Measurements from ENCODE around the gene TRPV6. TPM values are rescaled to one million over a fixed set of nuclear protein-coding genes. Genes with fewer than 3 reads are reported as not detected.

The TRPV6 gene
- total RNA-seq, 4 donors from 2014 or later: 0.14 to 2.9 TPM; not detected in 2

DNA sequence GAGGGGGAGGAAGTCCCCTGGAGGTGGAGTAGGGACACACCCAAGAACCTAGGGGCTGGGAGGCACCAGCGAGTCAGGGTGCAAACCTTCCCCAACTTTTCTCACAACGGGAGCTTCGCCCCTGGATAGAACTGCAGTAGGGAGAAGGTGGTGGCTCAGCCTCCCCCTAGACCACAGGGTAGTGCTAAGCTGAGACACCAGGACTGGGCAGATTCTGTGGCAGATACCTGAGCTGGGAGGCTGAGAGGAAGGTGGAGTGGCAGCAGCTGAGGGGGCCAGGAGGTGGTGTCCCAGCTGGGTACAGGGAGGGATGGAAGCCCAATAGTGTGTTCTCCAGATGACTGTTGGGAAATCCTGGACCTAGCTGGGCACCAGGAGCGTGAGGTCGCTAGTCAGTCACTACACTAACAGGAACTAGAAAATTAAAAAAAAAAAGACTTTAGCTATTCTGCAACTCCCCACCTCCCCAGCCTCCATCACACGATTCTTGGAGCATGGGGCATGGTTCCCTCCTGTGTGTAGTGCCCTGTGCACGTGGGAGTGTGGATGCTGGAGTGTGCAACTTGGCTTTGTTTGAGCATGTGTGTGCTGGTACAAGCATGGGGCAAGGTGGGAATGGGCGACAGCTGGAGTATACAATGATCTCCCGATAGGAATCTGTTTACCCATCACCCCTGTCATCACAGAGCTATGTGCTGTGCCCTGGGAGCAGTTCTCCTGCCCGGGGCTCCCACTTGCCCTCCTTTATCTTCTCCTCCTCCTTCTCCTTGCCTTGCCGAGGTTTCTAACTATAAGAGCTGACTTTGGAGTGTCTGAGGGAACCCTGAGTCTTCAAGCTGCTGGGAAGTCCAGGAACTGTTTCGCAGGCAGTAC is 8.8 kb upstream of the TRPV6 start:
- Histone ChIP-seq H3K36me3 (no peaks in the 10 kb centered on the region), H3K27ac (no peak overlapping the region), H3K4me3 (no peak overlapping the region), H3K4me1 (no peaks in the 10 kb centered on the region), H3K9me3 (no peaks in the 10 kb centered on the region), H3K27me3 (no peaks in the 10 kb centered on the region)
- intact Hi-C loops (cut with DNase I; ENCODE audit: low total_unique reads): no loop called here
- in situ Hi-C loops (cut with MboI; ENCODE audit: low pct_ligation_motif_present in 1 of 4, low pct_unique_long_range_greater_than_20kb in 1 of 4, low sequenced_read_pairs in 3 of 4): loop anchor here in 1 of 4 donors (25.0 kb wide), 1 partner anchor 318 kb away; the partner anchor contains the start of gene TAS2R40
- TF ChIP-seq POLR2AphosphoS5 (IDR thresholded peaks at IDR 0.05) (no peak), EP300 (IDR thresholded peaks at IDR 0.05; ENCODE audit: low read depth) (no peak), POLR2A (IDR thresholded peaks at IDR 0.05) (no peak)
- TF ChIP-seq, protein P1, sequence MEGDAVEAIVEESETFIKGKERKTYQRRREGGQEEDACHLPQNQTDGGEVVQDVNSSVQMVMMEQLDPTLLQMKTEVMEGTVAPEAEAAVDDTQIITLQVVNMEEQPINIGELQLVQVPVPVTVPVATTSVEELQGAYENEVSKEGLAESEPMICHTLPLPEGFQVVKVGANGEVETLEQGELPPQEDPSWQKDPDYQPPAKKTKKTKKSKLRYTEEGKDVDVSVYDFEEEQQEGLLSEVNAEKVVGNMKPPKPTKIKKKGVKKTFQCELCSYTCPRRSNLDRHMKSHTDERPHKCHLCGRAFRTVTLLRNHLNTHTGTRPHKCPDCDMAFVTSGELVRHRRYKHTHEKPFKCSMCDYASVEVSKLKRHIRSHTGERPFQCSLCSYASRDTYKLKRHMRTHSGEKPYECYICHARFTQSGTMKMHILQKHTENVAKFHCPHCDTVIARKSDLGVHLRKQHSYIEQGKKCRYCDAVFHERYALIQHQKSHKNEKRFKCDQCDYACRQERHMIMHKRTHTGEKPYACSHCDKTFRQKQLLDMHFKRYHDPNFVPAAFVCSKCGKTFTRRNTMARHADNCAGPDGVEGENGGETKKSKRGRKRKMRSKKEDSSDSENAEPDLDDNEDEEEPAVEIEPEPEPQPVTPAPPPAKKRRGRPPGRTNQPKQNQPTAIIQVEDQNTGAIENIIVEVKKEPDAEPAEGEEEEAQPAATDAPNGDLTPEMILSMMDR (IDR thresholded peaks at IDR 0.05): no peak
- WGBS, 2 donors (ENCODE audit: low coverage in 1 of 2): 65% methylated on average over 12 of the region's 12 CpGs; no CpG with 5 or more reads in 1 of the 2 donors
- DNase-seq: no peak

DNA sequence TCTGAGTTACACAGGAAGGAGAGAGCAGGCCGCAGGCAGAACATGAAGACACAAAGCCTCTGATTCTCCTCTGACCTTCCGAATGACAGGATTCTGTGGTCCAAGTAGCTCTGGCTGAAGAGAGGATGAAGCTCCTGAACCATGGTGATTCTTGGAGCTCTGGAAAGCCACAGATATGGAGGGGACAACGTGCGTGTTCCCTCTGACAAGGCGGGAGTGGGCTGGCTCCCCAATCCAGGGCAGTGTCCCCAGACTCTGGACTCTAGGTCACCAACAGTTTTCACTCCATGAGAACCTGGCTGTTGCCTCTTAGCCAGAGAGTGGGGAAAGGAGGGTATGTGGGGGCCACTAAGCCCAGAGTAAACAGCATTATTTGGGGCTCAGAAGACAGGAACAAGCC is 7.4 kb upstream of the TRPV6 start:
- in situ Hi-C loops (cut with MboI; ENCODE audit: low pct_ligation_motif_present in 1 of 4, low pct_unique_long_range_greater_than_20kb in 1 of 4, low sequenced_read_pairs in 3 of 4): loop anchor here in 1 of 4 donors (25.0 kb wide), 1 partner anchor 319 kb away; the partner anchor contains the start of gene TAS2R40
- no peaks in the 10 kb centered on the region for H3K27me3 ChIP-seq
- DNase-seq: no peak
- WGBS, 2 donors (ENCODE audit: low coverage in 1 of 2): 86% methylated on average over 5 of the region's 5 CpGs; no CpG with 5 or more reads in 1 of the 2 donors
- H3K9me3 ChIP-seq: no peaks in the 10 kb centered on the region
- H3K36me3 ChIP-seq: no peaks in the 10 kb centered on the region
- no peaks in the 10 kb centered on the region for H3K4me1 ChIP-seq
- intact Hi-C loops (cut with DNase I; ENCODE audit: low total_unique reads): no loop called here
- TF ChIP-seq EP300 (IDR thresholded peaks at IDR 0.05; ENCODE audit: low read depth) (no peak), POLR2A (IDR thresholded peaks at IDR 0.05) (no peak), POLR2AphosphoS5 (IDR thresholded peaks at IDR 0.05) (no peak)
- TF ChIP-seq, protein P1 (IDR thresholded peaks at IDR 0.05): no peak
- H3K4me3 ChIP-seq: no peak overlapping the region
- H3K27ac ChIP-seq: no peak overlapping the region

DNA sequence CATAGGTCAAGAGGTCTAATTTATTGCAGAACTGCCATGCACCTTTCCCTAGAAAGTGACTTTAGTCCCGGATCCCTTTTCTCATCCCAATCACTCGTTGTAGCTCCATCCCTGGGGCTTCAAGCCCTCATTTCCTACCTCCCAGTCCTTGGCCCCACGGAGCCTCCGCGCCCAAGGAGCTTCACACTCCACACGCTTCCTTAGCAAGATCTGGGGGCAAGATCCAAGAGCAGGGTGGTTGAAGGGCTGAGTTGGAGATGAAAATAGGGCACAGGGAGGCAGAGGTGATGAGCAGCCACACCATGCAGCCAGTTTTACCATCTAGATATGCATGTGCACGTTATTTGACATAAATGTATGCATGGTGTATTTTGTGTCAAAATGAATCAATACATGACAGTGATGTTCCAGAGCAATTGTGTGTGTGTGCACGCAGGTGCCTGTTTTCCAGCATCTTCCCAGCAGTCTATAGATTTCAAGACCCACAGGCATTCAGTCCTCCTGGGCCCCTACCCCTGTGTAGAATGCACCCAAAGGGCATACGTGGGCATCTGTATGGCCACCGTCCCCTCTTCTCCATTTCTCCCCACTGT is 6.0 kb upstream of the TRPV6 start:
- in situ Hi-C loops (cut with MboI; ENCODE audit: low pct_ligation_motif_present in 1 of 4, low pct_unique_long_range_greater_than_20kb in 1 of 4, low sequenced_read_pairs in 3 of 4): loop anchor here in 1 of 4 donors (25.0 kb wide), 1 partner anchor 321 kb away; the partner anchor contains the start of gene TAS2R40
- no peak for DNase-seq
- Histone ChIP-seq H3K36me3 (no peaks in the 10 kb centered on the region), H3K4me3 (no peak overlapping the region), H3K9me3 (no peaks in the 10 kb centered on the region), H3K27me3 (no peaks in the 10 kb centered on the region), H3K27ac (no peak overlapping the region), H3K4me1 (no peaks in the 10 kb centered on the region)
- 23 to 84% methylated on average over 2 to 10 of the region's 10 CpGs for WGBS, 2 donors (ENCODE audit: low coverage in 1 of 2)
- intact Hi-C loops (cut with DNase I; ENCODE audit: low total_unique reads): no loop called here
- no peak for TF ChIP-seq POLR2AphosphoS5 (IDR thresholded peaks at IDR 0.05)
- TF ChIP-seq, protein P1 (IDR thresholded peaks at IDR 0.05): no peak

DNA sequence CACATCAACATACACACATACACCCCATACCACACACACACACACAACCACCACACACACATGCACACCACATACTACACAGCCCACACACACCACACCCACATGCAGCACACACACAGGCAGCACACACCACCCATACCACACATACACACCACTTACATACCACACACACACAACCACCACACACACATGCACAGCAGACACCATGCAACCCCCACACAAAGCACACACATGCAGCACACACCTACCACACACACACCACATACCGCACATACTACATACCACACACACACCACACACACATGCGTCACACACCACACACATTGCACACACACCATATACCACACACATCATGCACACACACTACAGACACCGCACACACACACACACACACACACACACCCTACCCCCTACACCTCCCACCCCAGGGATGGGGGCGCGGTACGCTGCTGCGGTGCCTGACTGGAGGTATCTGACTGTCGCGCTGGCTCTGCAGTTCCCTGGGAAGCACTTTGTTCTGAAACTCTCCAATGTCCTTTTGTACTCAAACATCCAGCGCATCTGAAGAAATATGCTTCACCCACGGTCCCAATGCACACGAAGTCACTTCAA is 5.4 kb upstream of the TRPV6 start:
- H3K4me1 ChIP-seq: no peaks in the 10 kb centered on the region
- no peak overlapping the region for H3K4me3 ChIP-seq
- no peaks in the 10 kb centered on the region for H3K27me3 ChIP-seq
- no peak for DNase-seq
- 0 to 80% methylated on average over 1 to 12 of the region's 12 CpGs for WGBS, 2 donors (ENCODE audit: low coverage in 1 of 2)
- no peak for TF ChIP-seq POLR2A (IDR thresholded peaks at IDR 0.05)
- no peak for TF ChIP-seq POLR2AphosphoS5 (IDR thresholded peaks at IDR 0.05)
- no peak for TF ChIP-seq EP300 (IDR thresholded peaks at IDR 0.05; ENCODE audit: low read depth)
- TF ChIP-seq, protein P1 (IDR thresholded peaks at IDR 0.05): no peak
- H3K9me3 ChIP-seq: no peaks in the 10 kb centered on the region
- in situ Hi-C loops (cut with MboI; ENCODE audit: low pct_ligation_motif_present in 1 of 4, low pct_unique_long_range_greater_than_20kb in 1 of 4, low sequenced_read_pairs in 3 of 4) (loop anchor here in 1 of 4 donors (25.0 kb wide), 1 partner anchor 321 kb away; the partner anchor contains the start of gene TAS2R40), intact Hi-C loops (cut with DNase I; ENCODE audit: low total_unique reads) (no loop called here)
- H3K36me3 ChIP-seq: no peaks in the 10 kb centered on the region
- H3K27ac ChIP-seq: no peak overlapping the region
